GM19240 (cell line): ENCODE data around the gene TRMT6.
A peak's percentile ranks its signal among the peaks of the same experiment; 100 is the strongest.

Experiments
- DNase-seq: peaks from one replicate; pipeline ENCODE4 v3.0.0; 2011; ENCODE audit warnings: low spot score; ENCODE audit not compliant: insufficient read length

TRMT6 gene, protein sequence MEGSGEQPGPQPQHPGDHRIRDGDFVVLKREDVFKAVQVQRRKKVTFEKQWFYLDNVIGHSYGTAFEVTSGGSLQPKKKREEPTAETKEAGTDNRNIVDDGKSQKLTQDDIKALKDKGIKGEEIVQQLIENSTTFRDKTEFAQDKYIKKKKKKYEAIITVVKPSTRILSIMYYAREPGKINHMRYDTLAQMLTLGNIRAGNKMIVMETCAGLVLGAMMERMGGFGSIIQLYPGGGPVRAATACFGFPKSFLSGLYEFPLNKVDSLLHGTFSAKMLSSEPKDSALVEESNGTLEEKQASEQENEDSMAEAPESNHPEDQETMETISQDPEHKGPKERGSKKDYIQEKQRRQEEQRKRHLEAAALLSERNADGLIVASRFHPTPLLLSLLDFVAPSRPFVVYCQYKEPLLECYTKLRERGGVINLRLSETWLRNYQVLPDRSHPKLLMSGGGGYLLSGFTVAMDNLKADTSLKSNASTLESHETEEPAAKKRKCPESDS

GRCh38 chr20:5950271-5951031, at the start of gene TRMT6, which contains the start of gene MCM8:
TSS of gene TRMT6 (minus strand) at chr20:5950533. CDS start at chr20:5950405, 128 bp downstream.
TSS of gene MCM8 (plus strand) at chr20:5950652. CDS start at chr20:5952016, 1,364 bp downstream.
- DNase-seq, result peak; percentile 83

- DNase-seq, result no peak
These were observed 49.5 kb upstream of the TRMT6 start for GRCh38 chr20:5999783-6000182.

GRCh38 chr20:5996765-5997164, 46.4 kb upstream of the TRMT6 start:
- DNase-seq, result peak; percentile 37

DNA sequence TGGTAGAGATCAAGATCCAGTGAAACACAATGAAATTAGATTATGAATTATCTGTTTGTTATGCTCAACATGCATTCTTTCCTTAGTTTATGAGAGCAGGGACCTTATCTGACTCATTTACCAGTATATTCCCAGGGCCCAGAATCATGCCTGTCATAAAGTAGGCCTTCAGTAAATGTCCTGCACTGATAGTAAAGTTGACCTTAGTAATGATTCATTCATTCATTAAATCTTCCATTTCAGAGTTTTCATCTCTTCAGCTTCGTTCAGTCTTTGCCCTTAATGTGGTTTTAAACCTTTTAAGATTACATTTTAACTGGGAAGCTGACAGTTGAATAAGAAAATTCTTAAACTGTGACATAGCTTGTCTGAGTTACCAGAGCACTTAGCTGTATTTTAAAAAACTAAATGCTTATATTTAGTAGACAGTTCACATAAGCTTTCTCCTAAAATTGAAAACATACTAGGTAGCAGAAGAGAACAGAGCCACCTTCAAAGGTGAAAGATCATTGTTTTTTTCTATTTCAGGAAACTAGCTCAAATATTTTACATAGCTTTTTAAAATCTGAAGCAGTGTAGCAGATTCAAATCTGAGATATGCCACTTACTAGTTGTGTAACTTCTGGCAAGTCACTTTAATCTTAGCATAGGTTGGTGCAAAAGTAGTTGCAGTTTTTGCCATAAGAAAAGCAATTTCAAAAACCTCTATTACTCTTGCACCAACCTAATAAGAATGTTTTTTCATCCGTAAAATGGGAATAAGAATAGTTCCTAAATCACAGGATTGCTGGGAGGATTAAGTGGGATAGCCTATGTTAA, 41.5 kb upstream of the TRMT6 start:
- no peak for DNase-seq

DNA sequence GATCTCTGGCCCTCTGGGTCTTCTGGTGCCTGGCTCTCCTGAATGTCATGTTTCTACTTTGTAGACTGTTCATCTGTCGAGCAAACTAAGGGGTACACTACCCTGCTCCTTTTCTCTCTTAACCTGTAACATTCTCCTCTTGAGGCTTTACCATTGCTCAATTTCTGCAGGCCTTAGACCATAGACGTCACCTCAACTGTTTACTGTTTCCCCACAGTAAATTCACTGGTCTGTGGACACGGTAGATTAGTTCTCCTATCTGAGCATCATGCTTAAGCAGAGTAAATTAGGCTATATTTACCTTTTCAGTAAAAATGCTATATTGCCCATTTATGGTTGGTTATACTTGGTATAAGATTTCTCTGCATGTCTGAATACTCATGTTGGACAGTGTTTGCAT, 40.6 kb upstream of the TRMT6 start:
- no peak for DNase-seq

GRCh38 chr20:5989539-5989938, 39.2 kb upstream of the TRMT6 start:
- DNase-seq, result no peak

DNA sequence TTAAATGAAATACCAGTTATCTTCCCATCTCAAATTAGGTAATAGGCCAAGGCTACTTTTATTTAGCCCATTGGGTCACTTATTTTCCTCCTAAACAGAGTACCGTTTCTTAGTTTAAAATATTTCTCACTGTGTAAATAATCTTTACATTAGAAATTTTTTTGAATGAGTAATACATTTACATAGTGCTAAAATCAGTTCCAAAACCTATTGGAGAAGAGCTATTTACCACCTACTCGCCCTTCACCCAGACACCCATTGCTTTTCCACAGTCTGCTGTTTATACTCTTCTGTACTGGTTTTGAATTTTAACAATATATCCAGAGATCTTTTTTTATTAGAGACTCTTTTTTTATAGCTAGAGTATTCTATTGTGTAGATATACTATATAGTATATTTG, 37.0 kb upstream of the TRMT6 start:
- no peak for DNase-seq

DNA sequence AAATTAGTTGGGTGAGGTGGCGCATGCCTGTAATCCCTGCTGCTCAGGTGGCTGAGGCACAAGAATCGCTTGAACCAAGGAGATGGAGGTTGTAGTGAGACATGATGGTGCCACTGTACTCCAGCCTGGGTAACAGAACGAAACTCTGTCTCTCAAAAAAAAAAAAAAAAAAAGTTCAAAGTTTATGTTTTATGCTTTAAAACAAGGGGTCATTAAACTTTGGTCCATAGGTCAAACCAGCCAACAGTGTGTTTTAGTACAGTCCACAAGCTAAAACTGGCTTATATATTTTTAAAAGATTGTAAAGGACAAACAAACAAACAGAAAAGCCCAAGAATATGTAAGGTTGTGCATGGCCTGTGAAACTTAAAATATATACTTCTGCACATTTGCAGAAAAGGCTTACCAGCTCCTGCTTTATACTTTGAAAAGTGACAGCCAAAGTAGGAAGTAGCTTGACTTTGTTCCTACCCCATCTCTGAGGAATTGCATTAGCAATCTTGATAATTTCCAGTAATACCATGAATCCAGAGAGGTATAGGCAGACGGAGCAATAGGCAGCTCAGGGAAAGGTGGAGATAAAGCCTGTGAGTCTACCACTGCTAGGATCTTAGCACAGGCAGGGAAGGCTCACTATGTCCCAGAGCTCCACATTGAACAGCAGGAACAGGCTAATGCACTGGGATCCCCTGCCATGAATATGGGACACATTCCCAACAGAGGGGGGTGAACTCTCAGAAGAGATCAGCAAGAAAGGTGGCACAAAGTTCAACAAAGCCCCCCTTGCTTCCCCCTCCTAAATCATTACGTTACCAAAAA, 30.6 kb upstream of the TRMT6 start:
- no peak for DNase-seq

DNA sequence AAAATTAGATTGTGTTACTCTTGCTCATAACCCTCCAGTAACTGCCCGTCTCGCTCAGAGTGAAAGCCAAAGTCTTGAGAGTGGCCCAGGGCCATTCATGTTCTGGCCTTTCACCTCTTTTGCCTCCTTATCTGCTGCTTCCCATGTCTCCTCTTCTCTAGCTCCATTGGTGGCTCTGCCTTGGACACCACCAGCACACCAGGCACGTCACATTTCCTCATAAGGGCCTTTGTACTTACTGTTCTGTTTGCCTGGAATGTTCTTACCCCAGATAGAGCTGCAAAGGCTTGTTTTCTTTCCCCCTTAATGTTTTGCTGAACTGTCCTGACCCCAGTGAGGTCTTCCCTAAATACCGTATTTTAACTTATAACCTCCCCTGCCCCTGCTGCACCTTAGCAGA, 29.5 kb upstream of the TRMT6 start:
- DNase-seq, result no peak

DNA sequence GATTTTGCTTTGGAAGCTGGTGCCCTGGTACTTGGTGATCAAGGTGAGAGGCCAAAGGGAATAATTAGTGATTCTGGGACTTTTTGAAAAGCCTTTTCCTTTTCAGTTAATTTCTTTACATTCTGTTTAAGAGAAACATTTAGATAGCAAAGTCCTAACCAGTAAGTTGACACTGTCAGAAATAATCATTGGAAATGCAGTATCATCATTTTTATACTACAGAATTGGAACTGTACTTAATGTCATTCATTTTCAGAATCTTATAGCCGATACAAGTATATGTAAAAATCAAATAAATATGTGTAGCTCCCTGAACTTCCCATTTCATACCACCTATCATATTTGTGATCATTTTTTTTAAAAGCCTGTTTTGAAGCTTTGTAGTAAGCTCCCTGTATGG, 27.6 kb upstream of the TRMT6 start:
- no peak for DNase-seq

DNA sequence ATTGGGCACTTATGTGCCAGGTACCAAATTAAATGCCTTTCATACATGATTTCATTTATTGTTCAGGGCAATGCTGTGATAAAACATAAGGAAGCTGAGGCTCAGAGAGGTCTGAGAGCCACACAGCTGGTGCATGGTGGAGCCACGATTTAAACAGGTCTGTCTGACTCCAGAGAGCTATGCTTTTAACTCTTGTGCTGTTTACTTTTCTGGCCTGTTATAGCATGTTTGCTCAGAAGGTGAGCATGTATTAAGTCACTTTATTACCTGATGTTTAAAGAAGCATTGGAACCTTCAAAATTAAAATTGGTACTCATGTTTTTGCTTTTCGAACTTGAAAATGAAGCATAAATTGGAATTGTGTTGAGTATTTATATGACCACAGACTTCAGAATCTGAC, 26.9 kb upstream of the TRMT6 start:
- no peak for DNase-seq

- no peak for DNase-seq
These were observed 25.4 kb upstream of the TRMT6 start for GRCh38 chr20:5975778-5976177.

DNA sequence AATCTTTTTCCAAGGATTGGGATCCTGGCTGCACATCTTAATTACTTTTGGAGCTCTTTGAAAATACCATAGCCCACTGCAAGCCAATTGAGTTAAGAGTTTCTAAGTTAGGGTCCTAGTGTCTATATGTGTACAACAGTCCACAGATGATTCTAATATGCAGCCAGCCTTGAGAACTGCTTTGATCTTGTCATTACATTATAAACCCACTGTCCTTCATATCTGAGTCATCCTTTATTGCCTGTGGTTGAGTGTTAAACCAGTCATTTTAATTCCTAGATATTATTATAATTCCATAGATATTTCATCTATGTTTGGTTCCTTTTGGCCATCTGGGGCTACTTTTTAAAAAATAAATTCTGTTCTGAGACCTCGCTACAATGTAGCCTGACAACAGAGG, 24.2 kb upstream of the TRMT6 start:
- DNase-seq, result no peak

- DNase-seq, result no peak
These were observed 23.6 kb upstream of the TRMT6 start for GRCh38 chr20:5973971-5974370.

GRCh38 chr20:5973172-5973571, 22.8 kb upstream of the TRMT6 start:
- no peak for DNase-seq

GRCh38 chr20:5971203-5971602, 20.9 kb upstream of the TRMT6 start:
- no peak for DNase-seq

GRCh38 chr20:5970381-5970780, 20.0 kb upstream of the TRMT6 start:
- DNase-seq, result no peak

- DNase-seq, result no peak
These were observed 19.6 kb upstream of the TRMT6 start for GRCh38 chr20:5969940-5970339.

DNA sequence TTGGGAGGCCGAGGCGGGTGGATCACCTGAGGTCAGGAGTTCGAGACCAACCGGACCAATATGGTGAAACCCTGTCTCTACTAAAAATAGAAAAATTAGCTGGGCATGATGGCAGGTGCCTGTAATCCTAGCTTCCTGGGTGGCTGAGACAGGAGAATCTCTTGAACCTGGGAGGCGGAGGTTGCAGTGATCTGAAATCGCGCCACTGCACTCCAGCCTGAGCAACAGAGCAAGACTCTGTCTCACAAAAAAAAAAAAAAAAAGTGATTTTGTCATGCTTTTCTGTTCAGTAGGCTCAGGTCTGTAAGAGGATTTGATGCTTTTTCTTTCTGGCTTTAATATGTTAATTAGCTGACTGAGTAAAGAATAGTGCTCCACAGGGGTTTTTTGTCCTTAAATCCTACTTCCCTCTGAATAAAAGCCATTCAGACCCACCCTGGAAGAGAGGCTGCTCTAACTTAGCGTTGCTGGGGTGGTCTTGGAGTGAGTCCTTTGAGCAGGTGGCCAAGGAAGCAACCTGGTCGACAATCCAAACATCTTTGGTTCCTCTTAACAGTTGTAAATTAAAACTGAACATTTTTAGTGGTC, 19.1 kb upstream of the TRMT6 start:
- DNase-seq, result no peak

DNA sequence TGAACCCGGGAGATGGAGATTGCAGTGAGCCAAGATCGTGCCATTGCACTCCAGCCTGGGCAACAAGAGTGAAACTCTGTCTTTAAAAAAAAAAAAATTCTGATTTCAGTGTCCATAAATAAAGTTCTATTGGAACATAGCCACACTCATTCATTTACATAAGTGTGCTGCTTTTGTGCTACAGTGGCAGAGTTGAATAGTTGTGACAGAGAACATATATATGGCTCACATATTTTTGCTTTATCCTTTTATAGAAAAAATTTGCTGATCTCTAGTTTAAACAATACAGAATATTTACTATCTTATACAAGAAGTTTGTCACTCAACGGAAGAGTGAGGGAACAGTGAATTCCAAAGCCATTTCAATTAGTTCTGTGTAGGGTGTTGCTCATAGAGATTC, 18.1 kb upstream of the TRMT6 start:
- no peak for DNase-seq
